AG10803 (cell line): ENCODE measurements around the gene POU2F1.

ENCODE experiments used
- DNase-seq: peaks from one replicate; pipeline ENCODE4 v3.0.0; 2010; ENCODE audit warnings: low read depth
- H3K4me3 ChIP-seq: 2 replicates; pipeline ENCODE4 v1.5.1; 2011; ENCODE audit warnings: mild to moderate bottlenecking, low read length, control low read depth
- CTCF ChIP-seq: conservative IDR thresholded peaks from 2 replicates; pipeline ENCODE4 v1.5.1; 2011; ENCODE audit warnings: mild to moderate bottlenecking, low read length, control low read depth, inconsistent platforms

Gene POU2F1

DNA sequence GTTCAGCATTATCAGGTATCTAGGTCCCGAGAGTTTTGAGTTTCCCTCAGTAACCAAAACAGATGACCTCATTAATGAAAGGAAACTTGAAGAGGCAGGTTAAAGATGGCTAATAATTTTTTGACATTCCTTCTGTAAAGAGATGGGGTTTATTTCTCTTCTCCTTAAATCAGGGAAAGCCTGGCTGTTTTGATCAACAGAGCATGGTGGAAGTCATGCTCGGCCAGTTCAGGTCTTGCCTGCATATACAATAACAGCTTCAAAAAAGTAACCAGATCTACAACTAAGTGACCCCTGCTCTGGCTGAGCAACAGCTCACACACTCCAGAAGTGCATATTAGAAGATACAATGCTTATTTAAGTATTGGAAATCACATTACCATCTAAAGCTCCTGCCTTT lies 36.6 kb upstream of the POU2F1 start:
- no peak overlapping the region for H3K4me3 ChIP-seq
- no peak for DNase-seq
- no peak for TF ChIP-seq CTCF

GRCh38 chr1:167185062-167185461 lies 35.6 kb upstream of the POU2F1 start:
- H3K4me3 ChIP-seq, result no peak overlapping the region
- no peak for DNase-seq
- no peak for TF ChIP-seq CTCF

DNA sequence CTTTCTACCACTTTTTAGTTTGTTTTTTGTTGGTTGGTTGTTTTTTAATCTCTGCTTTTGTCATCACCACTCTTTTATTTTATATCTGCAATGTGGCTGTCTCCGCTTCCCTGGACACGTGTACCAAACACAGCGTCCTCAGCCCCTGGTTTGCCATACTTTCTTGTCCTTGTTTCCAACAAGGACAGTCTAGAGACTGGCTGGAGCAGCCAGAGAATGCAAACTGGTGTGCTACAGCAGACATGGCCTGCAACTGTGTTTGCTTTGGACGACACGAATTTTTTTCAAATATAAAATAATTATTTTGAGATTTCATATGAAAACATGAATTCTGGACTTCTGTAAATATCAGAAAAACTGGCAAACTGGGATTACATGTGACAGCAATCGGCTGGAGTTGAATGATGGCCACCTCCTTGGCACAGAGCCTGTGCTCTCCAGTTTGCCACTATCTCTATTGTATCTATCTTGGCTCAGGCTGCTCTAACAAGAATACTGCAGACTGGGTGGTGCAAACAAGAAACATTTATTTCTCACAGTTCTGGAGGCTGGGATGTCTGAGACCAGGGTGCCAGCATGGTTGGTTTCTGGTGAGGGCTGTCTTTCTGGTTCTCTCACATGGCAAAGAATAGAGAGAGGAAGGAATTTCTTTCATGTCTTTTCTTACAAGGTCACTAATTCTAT lies 34.6 kb upstream of the POU2F1 start:
- TF ChIP-seq CTCF, result no peak
- no peak for DNase-seq
- H3K4me3 ChIP-seq, result no peak overlapping the region

DNA sequence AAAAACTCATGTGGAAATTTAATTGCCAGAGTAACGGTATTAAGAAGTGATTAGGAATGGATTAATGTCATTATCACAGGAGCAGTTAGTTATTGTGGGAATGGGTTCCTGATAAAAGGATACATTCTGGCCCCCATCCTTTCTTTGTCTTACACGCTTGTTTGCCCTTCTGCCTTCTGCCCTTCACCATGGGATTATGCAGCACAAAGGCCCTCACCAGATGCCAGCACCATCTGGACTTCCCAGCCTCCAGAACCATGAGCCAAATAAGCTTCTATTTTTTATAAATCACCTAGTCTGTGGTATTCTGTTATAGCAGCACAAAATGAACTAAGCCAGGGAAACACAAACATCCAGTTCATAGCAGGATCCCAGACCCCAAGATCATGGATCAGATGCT lies 33.9 kb upstream of the POU2F1 start:
- no peak for DNase-seq
- no peak overlapping the region for H3K4me3 ChIP-seq
- no peak for TF ChIP-seq CTCF

DNA sequence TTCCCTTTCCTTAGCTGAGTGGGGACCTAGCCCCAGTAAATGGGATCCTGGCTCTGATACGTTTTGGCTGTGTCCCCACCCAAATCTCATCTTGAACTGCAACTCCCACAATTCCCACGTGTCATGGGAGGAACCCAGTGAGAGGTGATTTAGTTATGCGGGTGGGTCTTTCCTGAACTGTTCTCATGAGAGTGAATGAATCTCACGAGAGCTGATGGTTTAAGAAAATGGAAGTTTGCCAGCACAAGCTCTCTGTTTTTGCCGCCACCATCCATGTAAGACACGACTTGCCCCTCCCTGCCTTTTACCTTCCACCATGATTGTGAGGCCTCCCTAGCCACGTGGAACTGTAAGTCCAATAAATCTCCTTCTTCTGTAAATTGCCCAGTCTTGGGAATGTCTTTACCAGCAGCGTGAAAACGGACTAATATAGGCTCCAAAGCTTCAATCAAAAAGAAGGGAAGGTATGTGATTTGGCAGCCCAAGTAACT lies 29.9 kb upstream of the POU2F1 start:
- no peak overlapping the region for H3K4me3 ChIP-seq
- TF ChIP-seq CTCF, result no peak
- no peak for DNase-seq

DNA sequence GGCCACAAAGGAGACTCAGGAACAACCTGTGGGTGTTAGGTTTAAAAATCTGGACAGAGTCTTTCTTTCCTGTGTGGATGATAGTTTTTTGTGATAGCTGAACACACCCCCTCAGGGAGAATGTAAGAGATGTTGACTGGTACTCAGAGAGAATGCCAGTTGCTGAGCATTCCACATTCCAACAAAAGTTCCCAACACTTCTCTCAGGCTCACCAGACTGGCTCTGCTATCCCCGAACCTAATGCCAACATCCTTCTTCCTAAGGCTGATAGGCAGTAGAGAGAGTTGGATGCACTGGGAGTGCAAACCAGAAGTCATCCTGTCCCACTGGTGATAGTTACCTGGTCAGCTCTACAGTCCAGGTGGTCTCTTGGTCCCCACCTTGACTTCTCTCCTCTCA lies 28.7 kb upstream of the POU2F1 start:
- DNase-seq, result no peak
- no peak for TF ChIP-seq CTCF
- no peak overlapping the region for H3K4me3 ChIP-seq

DNA sequence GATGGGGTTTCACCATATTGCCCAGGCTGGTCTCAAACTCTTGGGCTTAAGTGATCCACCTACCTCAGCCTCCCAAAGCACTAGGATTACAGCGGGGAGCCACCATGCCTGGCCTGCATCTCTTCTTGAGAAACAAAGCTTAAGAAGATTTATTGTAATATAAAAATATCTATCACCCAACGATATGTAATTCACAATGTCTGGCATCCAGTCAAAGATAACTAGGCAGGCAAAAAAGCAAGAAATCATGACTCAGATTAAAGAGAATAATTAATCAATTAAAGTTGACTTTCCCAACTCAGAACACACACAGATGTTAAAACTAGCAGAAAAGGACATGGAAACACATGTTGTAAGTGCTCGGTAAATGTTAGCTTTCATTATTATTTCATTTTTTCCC lies 26.5 kb upstream of the POU2F1 start:
- DNase-seq, result no peak
- H3K4me3 ChIP-seq, result no peak overlapping the region
- TF ChIP-seq CTCF, result no peak
